D341Med (cell line): ENCODE measurements around the gene KAZN.

Experiments used
- DNase-seq: peaks from one replicate; pipeline ENCODE4 v3.0.0; 2012; ENCODE audit warnings: low spot score

Gene KAZN

DNA sequence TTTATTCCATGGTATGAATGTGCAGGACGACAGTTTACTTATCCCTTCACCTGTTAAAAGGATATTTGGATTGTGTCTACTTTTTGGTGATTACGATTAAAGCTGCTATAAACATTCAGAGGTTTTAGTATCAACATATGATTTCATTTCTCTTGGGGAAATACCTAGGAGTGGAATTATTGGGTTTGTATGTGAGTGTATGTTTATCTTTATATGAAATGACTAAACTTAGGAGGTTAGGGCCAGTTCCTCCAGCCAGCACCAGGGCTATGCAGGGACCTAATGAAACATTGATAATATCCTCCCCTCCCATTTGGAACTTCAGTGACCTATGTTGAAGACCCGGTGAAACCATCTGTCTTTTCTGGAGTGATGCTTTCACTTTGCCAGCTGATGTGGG is 568.9 kb downstream of the KAZN start:
- no peak for DNase-seq
